PC-9 (cell line): ENCODE data around the gene QRICH2. TPM values are rescaled to one million over a fixed set of nuclear protein-coding genes. Genes with fewer than 3 reads are reported as not detected.
"Not testable (repeated sequence)": the region's sequence is repeated elsewhere in the genome, so short reads cannot be mapped to it uniquely, and the experiment has no call there.

Experiments used
- BruUV-seq: library from RNA; stranded (reverse); fragments of 400-500 nt; replicated peaks from 2 replicates; lab custom pipeline; 2021; lab: Mats Ljungman, UMichigan
- CTCF ChIA-PET: fragments of 300-600 bp; sonication (Branson Sonifier 250); formaldehyde crosslinking; loops from one replicate; lab custom pipeline; 2022; ENCODE audit warnings: antibody characterized with exemption; lab: Charles Lee
- POLR2A ChIA-PET: fragments of 300-600 bp; sonication (Branson Sonifier 250); formaldehyde crosslinking; loops from one replicate; lab custom pipeline; 2022; ENCODE audit warnings: antibody characterized with exemption; ENCODE audit not compliant: unreplicated experiment; lab: Charles Lee
- DNase-seq, 2 experiments: peaks; one replicate each; pipeline versions ENCODE4 v3.0.0 to v3.0.0-alpha.2; 2015 to 2022; ENCODE audit warnings: mixed read lengths in 1 of 2
- H2AFZ ChIP-seq: fragments of 200-600 bp; sonication (generic); 2 replicates; pipeline ENCODE4 v1.8.1; 2017; ENCODE audit warnings: antibody characterized with exemption
- H3F3A ChIP-seq: fragments of 200-600 bp; sonication (generic); 2 replicates; pipeline ENCODE4 v1.8.1; 2017; ENCODE audit warnings: antibody characterized with exemption, mild to moderate bottlenecking, low read depth; ENCODE audit not compliant: insufficient read depth
- H3K27ac ChIP-seq: fragments of 200-600 bp; sonication (generic); 2 replicates; pipeline ENCODE4 v1.6.1; 2016; ENCODE audit warnings: mixed run types
- H3K27me3 ChIP-seq: fragments of 200-600 bp; sonication (generic); 2 replicates; pipeline ENCODE4 v1.6.1; 2016; ENCODE audit warnings: low read depth, mixed run types; ENCODE audit not compliant: insufficient read depth
- H3K36me3 ChIP-seq: fragments of 200-600 bp; sonication (generic); 2 replicates; pipeline ENCODE4 v1.6.1; 2016; ENCODE audit warnings: low read depth, mixed run types
- H3K4me1 ChIP-seq: fragments of 200-600 bp; sonication (generic); replicated peaks from 2 replicates; pipeline ENCODE4 v1.6.1; 2016; ENCODE audit warnings: mixed run types; ENCODE audit not compliant: insufficient read depth
- H3K4me2 ChIP-seq: fragments of 200-600 bp; sonication (generic); 2 replicates; pipeline ENCODE4 v1.6.1; 2017; ENCODE audit warnings: mixed run types
- H3K4me3 ChIP-seq: fragments of 200-600 bp; sonication (generic); 2 replicates; pipeline ENCODE4 v1.6.1; 2016; ENCODE audit warnings: mixed run types
- H3K79me2 ChIP-seq: fragments of 200-600 bp; sonication (generic); 2 replicates; pipeline ENCODE4 v1.6.1; 2017; ENCODE audit warnings: low read depth, mixed run types
- H3K9me2 ChIP-seq: fragments of 200-600 bp; sonication (generic); 2 replicates; pipeline ENCODE4 v1.8.1; 2017; ENCODE audit warnings: mild to moderate bottlenecking; ENCODE audit not compliant: insufficient read depth
- H3K9me3 ChIP-seq: fragments of 200-600 bp; sonication (generic); 2 replicates; pipeline ENCODE4 v1.8.1; 2016; ENCODE audit warnings: low read depth; ENCODE audit not compliant: insufficient read depth
- H4K20me1 ChIP-seq: fragments of 200-600 bp; sonication (generic); 2 replicates; pipeline ENCODE4 v1.8.1; 2017; ENCODE audit not compliant: insufficient read depth
- EZH2 ChIP-seq: fragments of 200-600 bp; sonication (generic); IDR thresholded peaks from 2 replicates; pipeline ENCODE4 v1.8.0; 2017; ENCODE audit warnings: antibody characterized with exemption, low read depth
- intact Hi-C: fragments of 100-400 bp; cut with micrococcal nuclease; formaldehyde crosslinking; loops from one replicate; pipeline ENCODE4 v1.10.0; 2022; ENCODE audit not compliant: unreplicated experiment
- total RNA-seq: library from RNA; stranded (reverse); gene quantifications from 2 replicates; pipeline ENCODE4 v1.2.3, GENCODE V29; 2021
- TF ChIP-seq, protein P1 (sequence below): fragments of 200-600 bp; sonication (generic); conservative IDR thresholded peaks from 2 replicates; pipeline ENCODE4 v1.6.1; 2017; ENCODE audit warnings: mixed run types, antibody characterized with exemption, mild to moderate bottlenecking, moderate library complexity

The QRICH2 gene
- total RNA-seq, 1 experiment from 2014 or later = 3.3 TPM

DNA sequence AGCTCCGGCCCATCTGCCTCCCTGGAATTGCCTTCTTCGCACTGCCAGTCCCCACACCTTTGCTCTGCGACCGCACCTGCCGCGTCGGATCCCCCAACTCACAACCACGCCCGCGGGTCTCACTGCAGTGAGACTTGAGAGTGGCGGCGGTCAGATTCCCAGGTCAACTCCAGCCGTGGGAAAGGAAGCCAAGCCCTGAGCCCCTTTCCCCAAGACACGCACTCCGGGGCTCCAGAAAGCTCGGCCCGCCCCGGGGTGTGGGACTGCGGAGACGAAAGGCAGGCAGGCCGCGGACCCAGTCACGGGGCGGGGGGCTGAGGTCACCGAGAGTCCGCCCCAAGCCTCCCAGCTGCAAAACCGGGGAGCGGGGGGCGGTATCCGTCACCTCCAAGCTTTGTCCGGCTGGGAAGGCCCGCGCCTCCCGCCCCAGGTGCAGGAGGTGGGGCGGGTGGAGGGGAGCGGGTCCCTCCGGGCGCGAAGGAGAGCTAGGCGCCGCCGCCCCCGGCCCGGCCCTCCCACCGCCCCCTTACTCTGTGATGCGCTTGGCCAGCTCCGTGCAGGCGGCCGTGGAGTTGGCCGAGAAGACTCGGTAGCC lies 45.0 kb upstream of the QRICH2 start:
- Histone ChIP-seq H3K27ac (peak overlapping the region; percentile 75), H3K36me3 (no peaks in the 10 kb centered on the region), H3K4me3 (peak overlapping the region; percentile 73), H3F3A (no peaks in the 10 kb centered on the region), H4K20me1 (no peaks in the 10 kb centered on the region), H3K79me2 (peaks cover 18% of the 10 kb centered on the region), H3K9me3 (no peaks in the 10 kb centered on the region), H3K27me3 (no peaks in the 10 kb centered on the region), H3K4me2 (peak overlapping the region; percentile 97), H2AFZ (peak overlapping the region; percentile 96), H3K9me2 (no peaks in the 10 kb centered on the region), H3K4me1 (no peaks in the 10 kb centered on the region)
- TF ChIP-seq EZH2 = no peak
- TF ChIP-seq, protein P1, sequence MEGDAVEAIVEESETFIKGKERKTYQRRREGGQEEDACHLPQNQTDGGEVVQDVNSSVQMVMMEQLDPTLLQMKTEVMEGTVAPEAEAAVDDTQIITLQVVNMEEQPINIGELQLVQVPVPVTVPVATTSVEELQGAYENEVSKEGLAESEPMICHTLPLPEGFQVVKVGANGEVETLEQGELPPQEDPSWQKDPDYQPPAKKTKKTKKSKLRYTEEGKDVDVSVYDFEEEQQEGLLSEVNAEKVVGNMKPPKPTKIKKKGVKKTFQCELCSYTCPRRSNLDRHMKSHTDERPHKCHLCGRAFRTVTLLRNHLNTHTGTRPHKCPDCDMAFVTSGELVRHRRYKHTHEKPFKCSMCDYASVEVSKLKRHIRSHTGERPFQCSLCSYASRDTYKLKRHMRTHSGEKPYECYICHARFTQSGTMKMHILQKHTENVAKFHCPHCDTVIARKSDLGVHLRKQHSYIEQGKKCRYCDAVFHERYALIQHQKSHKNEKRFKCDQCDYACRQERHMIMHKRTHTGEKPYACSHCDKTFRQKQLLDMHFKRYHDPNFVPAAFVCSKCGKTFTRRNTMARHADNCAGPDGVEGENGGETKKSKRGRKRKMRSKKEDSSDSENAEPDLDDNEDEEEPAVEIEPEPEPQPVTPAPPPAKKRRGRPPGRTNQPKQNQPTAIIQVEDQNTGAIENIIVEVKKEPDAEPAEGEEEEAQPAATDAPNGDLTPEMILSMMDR = no peak
- BruUV-seq = no TSS peak
- ChIA-PET CTCF (interaction anchor here (0.6 to 3.0 kb wide), 6 partner anchors 12 to 735 kb away, joined by 3 to 11 read pairs (median 4); no protein-coding TSS in a partner anchor), POLR2A (interaction anchor here (0.6 kb wide), 3 partner anchors 10 to 569 kb away, joined by 4 to 7 read pairs (median 4); no protein-coding TSS in a partner anchor)
- DNase-seq = peak in 1 of 2 experiments; percentile 35
- intact Hi-C loops = no loop called here

DNA sequence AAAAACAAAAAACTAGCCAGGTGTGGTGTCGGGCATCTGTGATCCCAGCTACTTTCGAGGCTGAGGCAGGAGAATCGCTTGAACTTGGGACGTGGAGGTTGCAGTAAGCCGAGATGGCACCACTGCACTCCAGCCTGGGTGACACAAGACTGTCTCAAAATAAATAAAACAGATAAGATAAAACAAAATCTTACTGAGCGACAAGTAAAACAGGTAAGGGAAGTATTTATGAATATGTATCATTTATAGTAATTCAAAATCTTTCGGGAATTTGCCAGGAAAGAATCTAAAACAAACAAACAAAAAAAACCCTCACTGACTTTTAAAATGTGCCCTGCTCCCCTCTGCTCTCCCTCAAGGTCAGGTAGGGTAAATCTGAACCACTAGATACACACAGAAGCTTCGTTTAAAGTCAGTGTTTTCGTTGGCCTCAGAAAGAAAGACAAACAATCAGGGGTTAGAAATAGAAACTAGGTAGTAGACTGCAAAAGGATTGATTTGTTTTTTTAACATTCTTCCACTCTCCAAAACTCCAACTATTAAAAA lies 43.5 kb upstream of the QRICH2 start:
- H3F3A ChIP-seq = no peaks in the 10 kb centered on the region
- DNase-seq = no peak
- H3K9me3 ChIP-seq = no peaks in the 10 kb centered on the region
- H3K36me3 ChIP-seq = no peaks in the 10 kb centered on the region
- H3K27me3 ChIP-seq = no peaks in the 10 kb centered on the region
- peaks cover 18% of the 10 kb centered on the region for H3K79me2 ChIP-seq
- H3K27ac ChIP-seq = no peak overlapping the region
- TF ChIP-seq, protein P1 = no peak
- TF ChIP-seq EZH2 = no peak
- H3K4me1 ChIP-seq = no peaks in the 10 kb centered on the region
- no TSS peak for BruUV-seq
- no peak overlapping the region for H3K4me3 ChIP-seq
- CTCF ChIA-PET = interaction anchor here (3.0 kb wide), 1 partner anchor 13 kb away, joined by 11 read pairs; no protein-coding TSS in a partner anchor
- peak overlapping the region; percentile 22; the same call in 1 of the 2 replicates for H3K4me2 ChIP-seq
- intact Hi-C loops = no loop called here
- POLR2A ChIA-PET = interaction anchor here (0.6 kb wide), 1 partner anchor 150 kb away, joined by 8 read pairs; no protein-coding TSS in a partner anchor
- no peak overlapping the region for H2AFZ ChIP-seq
- H3K9me2 ChIP-seq = no peaks in the 10 kb centered on the region
- H4K20me1 ChIP-seq = no peaks in the 10 kb centered on the region

DNA sequence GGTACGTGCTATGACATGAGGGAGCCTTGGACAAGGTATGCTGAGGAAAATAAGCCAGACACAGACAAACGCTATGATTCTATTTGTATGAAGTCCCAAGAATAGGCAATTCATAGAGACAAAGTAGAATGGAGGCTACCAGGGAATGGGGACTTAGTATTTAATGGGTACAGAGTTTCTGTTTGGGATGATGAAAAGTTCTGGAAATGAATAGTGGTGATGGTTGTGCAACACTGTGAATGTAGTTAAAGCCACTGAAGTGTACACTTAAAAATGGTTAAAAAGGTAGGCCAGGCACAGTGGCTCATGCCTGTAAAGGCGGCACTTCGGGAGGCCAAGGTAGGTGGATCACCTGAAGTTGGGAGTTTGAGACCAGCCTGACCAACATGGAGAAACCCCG lies 42.4 kb upstream of the QRICH2 start:
- POLR2A ChIA-PET = no interaction called here
- CTCF ChIA-PET = interaction anchor here (0.6 kb wide), 1 partner anchor 128 kb away, joined by 15 read pairs; no protein-coding TSS in a partner anchor
- Histone ChIP-seq H3K79me2 (peaks cover 18% of the 10 kb centered on the region), H2AFZ (no peak overlapping the region), H3K36me3 (no peaks in the 10 kb centered on the region), H3K9me3 (no peaks in the 10 kb centered on the region), H4K20me1 (no peaks in the 10 kb centered on the region), H3K4me1 (no peaks in the 10 kb centered on the region), H3K9me2 (no peaks in the 10 kb centered on the region), H3F3A (no peaks in the 10 kb centered on the region), H3K4me2 (no peak overlapping the region), H3K27me3 (no peaks in the 10 kb centered on the region), H3K4me3 (no peak overlapping the region), H3K27ac (no peak overlapping the region)
- DNase-seq = no peak
- TF ChIP-seq EZH2 = no peak
- TF ChIP-seq, protein P1 = no peak
- intact Hi-C loops = no loop called here
- BruUV-seq = no TSS peak

DNA sequence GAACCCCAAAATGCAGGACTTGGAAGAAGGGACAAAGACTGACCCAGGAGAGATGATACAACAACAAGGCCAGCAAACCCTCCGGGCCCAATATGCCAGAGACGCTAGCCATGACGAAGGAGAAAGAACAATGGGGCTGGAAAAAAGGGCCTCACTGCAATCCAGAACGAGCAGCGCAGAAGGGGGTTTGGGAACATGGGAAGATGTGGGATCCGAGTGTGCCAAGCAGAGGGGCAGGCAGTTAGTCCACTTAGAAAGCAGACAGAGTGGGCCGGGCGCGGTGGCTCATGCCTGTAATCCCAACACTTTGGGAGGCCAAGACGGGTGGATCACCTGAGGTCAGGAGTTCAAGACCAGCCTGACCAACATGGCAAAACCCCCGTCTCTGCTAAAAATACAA lies 38.9 kb upstream of the QRICH2 start:
- H3K36me3 ChIP-seq, CTCF ChIA-PET, POLR2A ChIA-PET: not testable (repeated sequence)

More for the DNA sequence above, 38.9 kb upstream of the QRICH2 start:
- H3K4me2 ChIP-seq, H2AFZ ChIP-seq, H3K79me2 ChIP-seq, H3F3A ChIP-seq, H3K9me3 ChIP-seq, H3K27ac ChIP-seq, H3K4me3 ChIP-seq, H4K20me1 ChIP-seq, intact Hi-C loops, H3K4me1 ChIP-seq, BruUV-seq, H3K27me3 ChIP-seq, H3K9me2 ChIP-seq, DNase-seq: not testable (repeated sequence)
